IPS-18a (cell line): ENCODE data around the gene SECISBP2.

ENCODE experiments used
- H3K27ac ChIP-seq: one replicate; pipeline ENCODE4 v1.5.1; 2013; ENCODE audit warnings: low read length
- H3K27me3 ChIP-seq: one replicate; pipeline ENCODE4 v1.6.1; 2013; ENCODE audit warnings: mild to moderate bottlenecking, low read length; ENCODE audit not compliant: control insufficient read depth, insufficient read depth
- H3K36me3 ChIP-seq: one replicate; pipeline ENCODE4 v1.6.1; 2013; ENCODE audit warnings: low read depth, low read length; ENCODE audit not compliant: control insufficient read depth
- H3K4me1 ChIP-seq: one replicate; pipeline ENCODE4 v1.6.1; 2013; ENCODE audit warnings: low read depth, low read length; ENCODE audit not compliant: control insufficient read depth
- H3K4me3 ChIP-seq: one replicate; pipeline ENCODE4 v1.5.1; 2013; ENCODE audit warnings: low read length
- H3K9ac ChIP-seq: one replicate; pipeline ENCODE4 v1.6.1; 2013; ENCODE audit warnings: mild to moderate bottlenecking, low read length, moderate library complexity
- H3K9me3 ChIP-seq: one replicate; pipeline ENCODE4 v1.6.1; 2013; ENCODE audit warnings: low read depth, low read length; ENCODE audit not compliant: control insufficient read depth

The SECISBP2 gene

GRCh38 chr9:89361816-89362646 lies 43.7 kb downstream of the SECISBP2 start:
- H3K4me1 ChIP-seq: no peaks in the 10 kb centered on the region
- H3K4me3 ChIP-seq: no peak overlapping the region
- no peak overlapping the region for H3K27ac ChIP-seq
- no peak overlapping the region for H3K9ac ChIP-seq
- peaks cover 47% of the 10 kb centered on the region for H3K36me3 ChIP-seq
- H3K27me3 ChIP-seq: no peaks in the 10 kb centered on the region
- H3K9me3 ChIP-seq: no peaks in the 10 kb centered on the region

GRCh38 chr9:89362647-89363310 lies 44.5 kb downstream of the SECISBP2 start:
- H3K27ac ChIP-seq: no peak overlapping the region
- H3K36me3 ChIP-seq: peaks cover 39% of the 10 kb centered on the region
- H3K27me3 ChIP-seq: no peaks in the 10 kb centered on the region
- H3K4me3 ChIP-seq: no peak overlapping the region
- H3K9ac ChIP-seq: no peak overlapping the region
- H3K4me1 ChIP-seq: no peaks in the 10 kb centered on the region
- no peaks in the 10 kb centered on the region for H3K9me3 ChIP-seq

GRCh38 chr9:89363311-89363670 lies 45.0 kb downstream of the SECISBP2 start:
- no peaks in the 10 kb centered on the region for H3K9me3 ChIP-seq
- peaks cover 34% of the 10 kb centered on the region for H3K36me3 ChIP-seq
- no peak overlapping the region for H3K9ac ChIP-seq
- no peak overlapping the region for H3K27ac ChIP-seq
- no peaks in the 10 kb centered on the region for H3K4me1 ChIP-seq
- no peaks in the 10 kb centered on the region for H3K27me3 ChIP-seq
- no peak overlapping the region for H3K4me3 ChIP-seq

- H3K4me3 ChIP-seq: no peak overlapping the region
- H3K36me3 ChIP-seq: peaks cover 26% of the 10 kb centered on the region
- no peaks in the 10 kb centered on the region for H3K27me3 ChIP-seq
- no peaks in the 10 kb centered on the region for H3K4me1 ChIP-seq
- H3K27ac ChIP-seq: no peak overlapping the region
- no peaks in the 10 kb centered on the region for H3K9me3 ChIP-seq
- no peak overlapping the region for H3K9ac ChIP-seq
Observed at GRCh38 chr9:89363921-89364665, 45.8 kb downstream of the SECISBP2 start.

- H3K27me3 ChIP-seq: no peaks in the 10 kb centered on the region
- no peak overlapping the region for H3K27ac ChIP-seq
- H3K9ac ChIP-seq: no peak overlapping the region
- H3K4me3 ChIP-seq: no peak overlapping the region
- H3K4me1 ChIP-seq: no peaks in the 10 kb centered on the region
- H3K36me3 ChIP-seq: peaks cover 21% of the 10 kb centered on the region
- H3K9me3 ChIP-seq: no peaks in the 10 kb centered on the region
Observed at GRCh38 chr9:89364666-89365531, 46.6 kb downstream of the SECISBP2 start.

GRCh38 chr9:89365532-89365912 lies 47.2 kb downstream of the SECISBP2 start:
- Histone ChIP-seq H3K36me3 (peaks cover 16% of the 10 kb centered on the region), H3K27me3 (no peaks in the 10 kb centered on the region), H3K4me1 (no peaks in the 10 kb centered on the region), H3K4me3 (no peak overlapping the region), H3K27ac (no peak overlapping the region), H3K9me3 (no peaks in the 10 kb centered on the region), H3K9ac (no peak overlapping the region)

- H3K4me1 ChIP-seq: no peaks in the 10 kb centered on the region
- H3K9me3 ChIP-seq: no peaks in the 10 kb centered on the region
- H3K4me3 ChIP-seq: no peak overlapping the region
- H3K36me3 ChIP-seq: peaks cover 4% of the 10 kb centered on the region
- no peak overlapping the region for H3K27ac ChIP-seq
- no peaks in the 10 kb centered on the region for H3K27me3 ChIP-seq
- H3K9ac ChIP-seq: no peak overlapping the region
Observed at GRCh38 chr9:89366711-89367110, 48.4 kb downstream of the SECISBP2 start.

- Histone ChIP-seq H3K27me3 (no peaks in the 10 kb centered on the region), H3K27ac (no peak overlapping the region), H3K4me3 (no peak overlapping the region)
Observed at GRCh38 chr9:89367281-89367680, 49.0 kb downstream of the SECISBP2 start.

GRCh38 chr9:89367726-89368437 lies 49.6 kb downstream of the SECISBP2 start:
- Histone ChIP-seq H3K9me3 (no peaks in the 10 kb centered on the region), H3K27ac (no peak overlapping the region), H3K9ac (no peak overlapping the region), H3K27me3 (no peaks in the 10 kb centered on the region), H3K36me3 (no peaks in the 10 kb centered on the region), H3K4me1 (no peaks in the 10 kb centered on the region), H3K4me3 (no peak overlapping the region)

More at GRCh38 chr9:89367281-89367680, 49.0 kb downstream of the SECISBP2 start:
- no peaks in the 10 kb centered on the region for H3K4me1 ChIP-seq
- H3K9me3 ChIP-seq: no peaks in the 10 kb centered on the region
- H3K36me3 ChIP-seq: no peaks in the 10 kb centered on the region
- H3K9ac ChIP-seq: no peak overlapping the region

GRCh38 chr9:89368550-89368949 lies 50.2 kb downstream of the SECISBP2 start:
- H3K36me3 ChIP-seq: no peaks in the 10 kb centered on the region
- no peak overlapping the region for H3K9ac ChIP-seq
- no peaks in the 10 kb centered on the region for H3K9me3 ChIP-seq
- H3K27me3 ChIP-seq: no peaks in the 10 kb centered on the region
- no peaks in the 10 kb centered on the region for H3K4me1 ChIP-seq
- H3K4me3 ChIP-seq: no peak overlapping the region
- H3K27ac ChIP-seq: no peak overlapping the region
